LNCaP clone FGC (cell line): Measurements from ENCODE around the gene AKAP9.

Source experiments
- DNase-seq: peaks from one replicate; pipeline ENCODE4 v3.0.0-alpha.2; 2011; ENCODE audit warnings: low read depth
- H3K4me3 ChIP-seq: 2 replicates; pipeline ENCODE4 v1.5.1; 2011; ENCODE audit warnings: mild to moderate bottlenecking, low read depth, low read length, control low read depth
- CTCF ChIP-seq: IDR thresholded peaks from 2 replicates; pipeline ENCODE4 v1.5.1; 2012; ENCODE audit warnings: mild to moderate bottlenecking; ENCODE audit not compliant: control insufficient read depth, insufficient read depth; ENCODE audit errors: extremely low read depth

The AKAP9 gene

GRCh38 chr7:92155108-92155739 lies 214.6 kb downstream of the AKAP9 start:
- no peak for TF ChIP-seq CTCF
- no peak overlapping the region for H3K4me3 ChIP-seq
- DNase-seq, result no peak

GRCh38 chr7:92156990-92157389 lies 216.3 kb downstream of the AKAP9 start:
- no peak for TF ChIP-seq CTCF
- no peak for DNase-seq

GRCh38 chr7:92158660-92159575 lies 218.3 kb downstream of the AKAP9 start:
- TF ChIP-seq CTCF, result no peak
- DNase-seq, result no peak
- H3K4me3 ChIP-seq, result no peak overlapping the region

More at GRCh38 chr7:92156990-92157389, 216.3 kb downstream of the AKAP9 start:
- H3K4me3 ChIP-seq, result no peak overlapping the region
